Sigmoid colon (tissue), 7 donors: ENCODE measurements around the gene TRIM14. TPM values are rescaled to one million over a fixed set of nuclear protein-coding genes. Genes with fewer than 3 reads are reported as not detected.

Experiments used
- DNase-seq: peaks from one replicate; pipeline ENCODE4 v3.0.0-alpha.2; 2019
- H3K27ac ChIP-seq, 4 donors: fragments of 200-600 bp; sonication (generic); one replicate each; pipeline ENCODE4 v1.5.1; 2016 to 2019; ENCODE audit warnings: mild to moderate bottlenecking in 1 of 4
- H3K27me3 ChIP-seq, 3 donors: fragments of 200-600 bp; sonication (generic); one replicate each; pipeline ENCODE4 v1.5.1; 2019; ENCODE audit warnings: mild to moderate bottlenecking in 1 of 3
- H3K36me3 ChIP-seq, 4 donors: fragments of 200-600 bp; sonication (generic); one replicate each; pipeline ENCODE4 v1.5.1; 2016 to 2019
- H3K4me1 ChIP-seq, 4 donors: fragments of 200-600 bp; sonication (generic); one replicate each; pipeline ENCODE4 v1.5.1; 2017 to 2019
- H3K4me3 ChIP-seq, 4 donors: fragments of 200-600 bp; sonication (generic); one replicate each; pipeline ENCODE4 v1.5.1; 2017 to 2019; ENCODE audit warnings: mild to moderate bottlenecking in 2 of 4, moderate library complexity in 1 of 4
- H3K9me3 ChIP-seq, 4 donors: fragments of 200-600 bp in 3 of 4; sonication (generic) in 3 of 4; one replicate each; pipeline versions ENCODE4 v1.5.1 to v1.6.1; 2013 to 2019
- CTCF ChIP-seq, 4 experiments: fragments of 450-650 bp in 3 of 4; fragments of 200-600 bp in 1 of 4; IDR thresholded peaks; one replicate each; pipeline ENCODE4 v1.5.1; 2016 to 2019; ENCODE audit warnings: antibody characterized with exemption in 4 of 4, mild to moderate bottlenecking in 3 of 4, moderate library complexity in 2 of 4
- EP300 ChIP-seq, 4 donors: sonication (generic); formaldehyde crosslinking; IDR thresholded peaks; one replicate each; pipeline ENCODE4 v1.6.1; 2017; ENCODE audit warnings: antibody characterized with exemption in 4 of 4
- POLR2A ChIP-seq, 2 donors: fragments of 450-650 bp; IDR thresholded peaks; one replicate each; pipeline ENCODE4 v1.6.1; 2016; ENCODE audit warnings: antibody characterized with exemption in 2 of 2, mild to moderate bottlenecking in 2 of 2, moderate library complexity in 2 of 2
- POLR2AphosphoS5 ChIP-seq, 4 donors: sonication (generic); formaldehyde crosslinking; IDR thresholded peaks; one replicate each; pipeline ENCODE4 v1.6.1; 2017; ENCODE audit warnings: antibody characterized with exemption in 4 of 4
- WGBS, 2 donors: extraction: QIAGEN DNeasy Blood & Tissue Kit; methylation state at CpG; one replicate each; pipeline ENCODE4 v1.1.7; 2013; 5-methylcytosine and 5-hydroxymethylcytosine counted together
- intact Hi-C: fragments of 100-400 bp; cut with DNase I; formaldehyde crosslinking; loops from one replicate; pipeline ENCODE4 v1.15.1; 2023
- polyA plus RNA-seq, 3 donors: library from polyadenylated mRNA; stranded (reverse); fragments of 200-250 nt; gene quantifications; one replicate each; pipeline ENCODE4 v1.2.3, GENCODE V29; 2013
- total RNA-seq, 4 donors: library from RNA; depleted of rRNA; stranded (reverse); fragments of >200 nt; gene quantifications; one replicate each; pipeline ENCODE4 v1.1.0, GENCODE V29; 2016
- donor health status: healthy with polysubstance abuse.
- donor health status: Bipolar disorder and iron deficiency.
- donor health status: healthy.

TRIM14 gene
- total and polyA plus RNA-seq, 7 donors = 7.2 to 40.1 (median 13.2) TPM

GRCh38 chr9:98142925-98143481 lies 24.0 kb upstream of the TRIM14 start:
- peak; percentile 55 for DNase-seq
- H3K4me3 ChIP-seq = no peak overlapping the region
- no peaks in the 10 kb centered on the region for H3K27me3 ChIP-seq
- no peak for TF ChIP-seq POLR2AphosphoS5 (IDR thresholded peaks at IDR 0.05)
- TF ChIP-seq POLR2A (IDR thresholded peaks at IDR 0.05) = no peak
- no peak for TF ChIP-seq CTCF (IDR thresholded peaks at IDR 0.05)
- no peak for TF ChIP-seq EP300 (IDR thresholded peaks at IDR 0.05)
- no peaks in the 10 kb centered on the region for H3K9me3 ChIP-seq
- H3K27ac ChIP-seq = no peak overlapping the region
- intact Hi-C loops = no loop called here
- no peaks in the 10 kb centered on the region for H3K36me3 ChIP-seq
- no peaks in the 10 kb centered on the region for H3K4me1 ChIP-seq
- WGBS, 2 donors = 67 to 83% methylated on average over 8 of the region's 8 CpGs

- 24 to 72% methylated on average over 13 of the region's 13 CpGs for WGBS, 2 donors
These were observed 23.3 kb upstream of the TRIM14 start for GRCh38 chr9:98142182-98142907.

GRCh38 chr9:98140503-98140902 lies 21.5 kb upstream of the TRIM14 start:
- Histone ChIP-seq H3K27me3 (no peaks in the 10 kb centered on the region), H3K4me3 (no peak overlapping the region), H3K36me3 (no peaks in the 10 kb centered on the region), H3K27ac (no peak overlapping the region), H3K4me1 (no peaks in the 10 kb centered on the region), H3K9me3 (no peaks in the 10 kb centered on the region)
- 90 to 94% methylated on average over 5 of the region's 5 CpGs for WGBS, 2 donors
- intact Hi-C loops = no loop called here
- TF ChIP-seq POLR2A (IDR thresholded peaks at IDR 0.05) (no peak), POLR2AphosphoS5 (IDR thresholded peaks at IDR 0.05) (no peak), EP300 (IDR thresholded peaks at IDR 0.05) (no peak), CTCF (IDR thresholded peaks at IDR 0.05) (no peak)
- DNase-seq = no peak

More at GRCh38 chr9:98142182-98142907, 23.3 kb upstream of the TRIM14 start:
- no peaks in the 10 kb centered on the region for H3K9me3 ChIP-seq
- DNase-seq = no peak
- no peaks in the 10 kb centered on the region for H3K36me3 ChIP-seq
- intact Hi-C loops = no loop called here
- no peaks in the 10 kb centered on the region for H3K27me3 ChIP-seq
- H3K4me1 ChIP-seq = no peaks in the 10 kb centered on the region
- TF ChIP-seq EP300 (IDR thresholded peaks at IDR 0.05) = no peak
- no peak for TF ChIP-seq POLR2AphosphoS5 (IDR thresholded peaks at IDR 0.05)
- no peak for TF ChIP-seq CTCF (IDR thresholded peaks at IDR 0.05)
- no peak for TF ChIP-seq POLR2A (IDR thresholded peaks at IDR 0.05)
- H3K4me3 ChIP-seq = no peak overlapping the region
- no peak overlapping the region for H3K27ac ChIP-seq

GRCh38 chr9:98136489-98136888 lies 17.5 kb upstream of the TRIM14 start:
- H3K36me3 ChIP-seq = no peaks in the 10 kb centered on the region
- H3K27me3 ChIP-seq = no peaks in the 10 kb centered on the region
- H3K4me3 ChIP-seq = no peak overlapping the region
- no peaks in the 10 kb centered on the region for H3K9me3 ChIP-seq
- intact Hi-C loops = no loop called here
- DNase-seq = no peak
- TF ChIP-seq EP300 (IDR thresholded peaks at IDR 0.05) (no peak), CTCF (IDR thresholded peaks at IDR 0.05) (no peak), POLR2AphosphoS5 (IDR thresholded peaks at IDR 0.05) (no peak), POLR2A (IDR thresholded peaks at IDR 0.05) (no peak)
- H3K27ac ChIP-seq = no peak overlapping the region
- H3K4me1 ChIP-seq = no peaks in the 10 kb centered on the region
